GM21423 (cell line): Measurements from ENCODE around the gene GOLIM4.

Experiments
- ATAC-seq: cut with Tn5 transposase; IDR thresholded peaks from one replicate; pipeline ENCODE4 v1.9.1; 2021; ENCODE audit warnings: mild to moderate bottlenecking, moderate library complexity; ENCODE audit not compliant: unreplicated experiment

The GOLIM4 gene

GRCh38 chr3:167998253-167998652, 97.5 kb downstream of the GOLIM4 start:
- ATAC-seq: no peak

- ATAC-seq: no peak
These were observed 99.2 kb downstream of the GOLIM4 start for GRCh38 chr3:167996514-167996913.

- no peak for ATAC-seq
These were observed 103.3 kb downstream of the GOLIM4 start for GRCh38 chr3:167992381-167992780.

- ATAC-seq: no peak
These were observed 104.5 kb downstream of the GOLIM4 start for GRCh38 chr3:167991213-167991612.

GRCh38 chr3:167989999-167990398, 105.7 kb downstream of the GOLIM4 start:
- ATAC-seq: no peak

GRCh38 chr3:167989066-167989465, 106.7 kb downstream of the GOLIM4 start:
- no peak for ATAC-seq

GRCh38 chr3:167983583-167983982, 112.1 kb downstream of the GOLIM4 start:
- no peak for ATAC-seq

- no peak for ATAC-seq
These were observed 117.2 kb downstream of the GOLIM4 start for GRCh38 chr3:167978486-167978885.

- ATAC-seq: no peak
These were observed 117.7 kb downstream of the GOLIM4 start for GRCh38 chr3:167978071-167978470.

- no peak for ATAC-seq
These were observed 119.0 kb downstream of the GOLIM4 start for GRCh38 chr3:167976516-167977361.

- ATAC-seq: no peak
These were observed 121.8 kb downstream of the GOLIM4 start for GRCh38 chr3:167973901-167974300.

GRCh38 chr3:167973046-167973445, 122.7 kb downstream of the GOLIM4 start:
- ATAC-seq: no peak

GRCh38 chr3:167972502-167972901, 123.2 kb downstream of the GOLIM4 start:
- ATAC-seq: no peak

GRCh38 chr3:167969548-167969947, 126.2 kb downstream of the GOLIM4 start:
- no peak for ATAC-seq

GRCh38 chr3:167967257-167968036, 128.3 kb downstream of the GOLIM4 start:
- no peak for ATAC-seq
